ENCODE results near the gene NOXO1.
"Not testable (repeated sequence)": the region's sequence is repeated elsewhere in the genome, so short reads cannot be mapped to it uniquely, and the experiment has no call there.

Gene NOXO1, protein sequence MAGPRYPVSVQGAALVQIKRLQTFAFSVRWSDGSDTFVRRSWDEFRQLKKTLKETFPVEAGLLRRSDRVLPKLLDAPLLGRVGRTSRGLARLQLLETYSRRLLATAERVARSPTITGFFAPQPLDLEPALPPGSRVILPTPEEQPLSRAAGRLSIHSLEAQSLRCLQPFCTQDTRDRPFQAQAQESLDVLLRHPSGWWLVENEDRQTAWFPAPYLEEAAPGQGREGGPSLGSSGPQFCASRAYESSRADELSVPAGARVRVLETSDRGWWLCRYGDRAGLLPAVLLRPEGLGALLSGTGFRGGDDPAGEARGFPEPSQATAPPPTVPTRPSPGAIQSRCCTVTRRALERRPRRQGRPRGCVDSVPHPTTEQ

DNA sequence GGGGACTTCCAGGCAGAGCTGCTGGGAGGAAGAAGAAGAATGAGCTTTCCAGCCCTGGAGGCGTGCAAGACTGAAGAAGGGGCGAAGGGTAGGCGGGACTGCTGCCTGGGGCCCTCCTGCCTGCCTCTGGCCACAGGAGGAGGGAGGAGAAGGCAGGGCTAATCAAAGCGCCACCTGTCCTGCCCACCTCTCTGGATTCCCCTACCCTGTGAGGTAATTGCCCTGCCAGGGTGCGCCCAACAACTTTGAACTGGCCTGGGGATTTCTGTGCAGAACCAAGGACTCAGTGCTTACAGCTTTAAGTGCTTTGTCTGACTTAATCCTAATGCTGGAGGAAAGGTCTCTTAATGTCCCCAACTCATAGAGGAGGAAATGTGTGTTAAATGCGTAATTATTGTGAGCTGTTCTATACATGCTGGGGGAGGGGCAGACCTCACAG lies at the start of gene NOXO1:
Gene NOXO1, minus strand, starts transcription at position 72 of the 439 bp plus-strand sequence. CDS start 290 bp downstream, outside the sequence.
- no peak for DNase-seq (ENCODE audit: low read depth)

DNA sequence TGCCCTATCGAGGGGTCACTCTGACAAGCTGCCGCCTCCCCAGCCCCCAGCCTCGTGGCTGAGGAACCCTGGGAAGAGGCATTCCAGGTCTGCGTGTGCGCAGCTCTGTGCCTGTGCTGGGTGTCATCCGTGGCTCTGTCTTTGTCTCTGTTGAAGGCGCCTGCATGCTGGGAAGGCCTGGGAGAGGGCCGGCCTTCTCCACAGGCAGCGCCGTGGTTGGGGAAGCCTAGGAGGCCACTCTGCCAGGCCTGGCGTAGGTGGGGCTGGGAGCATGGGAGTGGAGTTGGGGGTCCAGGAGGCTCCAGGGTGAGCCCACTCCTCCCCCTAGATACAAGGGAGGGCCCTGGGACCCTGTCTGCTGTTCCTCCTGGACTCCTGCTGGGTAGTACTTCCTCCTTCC lies 48.8 kb upstream of the NOXO1 start:
- DNase-seq (ENCODE audit: low read depth), result no peak

DNA sequence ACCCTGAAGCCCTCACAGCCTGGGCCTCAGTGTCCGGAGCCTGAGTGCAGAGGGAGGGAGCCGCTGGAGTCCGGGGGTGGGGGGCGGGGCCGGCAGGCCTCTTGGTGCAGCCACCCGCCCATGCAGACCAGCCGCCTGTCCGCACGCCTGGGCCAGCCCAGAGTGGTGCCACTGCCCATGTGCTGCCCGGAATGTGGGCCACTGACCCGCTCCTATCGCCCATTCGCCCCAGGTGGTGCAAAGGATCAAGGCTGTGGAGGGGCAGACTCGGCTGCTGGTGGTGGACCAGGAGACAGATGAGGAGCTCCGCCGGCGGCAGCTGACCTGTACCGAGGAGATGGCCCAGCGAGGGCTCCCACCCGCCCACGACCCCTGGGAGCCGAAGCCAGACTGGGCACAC lies 48.1 kb upstream of the NOXO1 start:
- no peak for DNase-seq (ENCODE audit: low read depth)

DNA sequence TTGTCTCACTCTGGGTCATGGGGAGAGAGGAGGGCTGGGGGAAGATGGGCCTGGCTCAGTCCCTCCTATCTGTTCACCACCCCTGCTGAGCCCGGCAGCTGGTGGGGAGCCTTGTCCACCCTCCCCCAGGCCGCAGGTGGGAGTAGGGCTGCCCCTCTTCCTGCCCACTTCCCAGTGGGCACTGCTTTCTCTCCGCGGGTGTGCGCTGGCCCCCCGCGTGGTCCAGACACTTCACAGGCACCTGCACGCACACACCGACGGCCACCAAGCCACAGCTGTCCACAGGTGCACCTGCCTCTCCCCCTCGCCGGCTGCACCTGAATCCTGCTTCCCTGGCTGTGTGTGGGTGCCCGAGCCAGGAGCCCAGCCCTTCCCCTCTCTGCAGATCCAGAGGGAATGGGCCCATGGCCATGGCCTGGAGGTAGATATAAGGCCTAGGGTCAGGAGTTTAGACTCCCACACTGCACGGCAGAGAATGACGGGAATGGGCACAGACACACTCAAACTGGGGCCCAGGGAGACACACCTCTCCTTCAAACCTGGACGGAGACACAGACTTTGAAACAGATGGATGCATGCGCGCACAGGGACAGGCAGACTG lies 47.5 kb upstream of the NOXO1 start:
- DNase-seq (ENCODE audit: low read depth), result no peak

DNA sequence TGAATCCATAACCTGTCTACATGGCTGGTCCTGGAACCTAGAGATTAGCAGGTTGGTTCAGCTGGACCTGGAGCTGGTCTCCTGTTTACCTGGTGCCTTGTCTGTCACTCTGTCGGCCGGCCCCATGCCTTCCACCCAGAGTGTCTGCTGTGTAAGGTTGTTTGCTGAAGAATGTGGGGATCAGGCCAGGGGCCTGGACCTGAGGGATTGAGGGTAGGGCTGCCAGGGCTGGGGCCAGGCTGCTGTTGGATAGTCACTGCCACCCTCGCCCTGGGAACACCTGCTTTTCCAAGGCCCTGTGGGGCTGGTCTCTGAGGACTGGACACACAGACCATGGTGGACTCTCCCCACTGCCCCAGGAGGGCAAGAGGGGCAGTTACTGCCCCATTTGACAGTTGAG lies 46.9 kb upstream of the NOXO1 start:
- no peak for DNase-seq (ENCODE audit: low read depth)

DNA sequence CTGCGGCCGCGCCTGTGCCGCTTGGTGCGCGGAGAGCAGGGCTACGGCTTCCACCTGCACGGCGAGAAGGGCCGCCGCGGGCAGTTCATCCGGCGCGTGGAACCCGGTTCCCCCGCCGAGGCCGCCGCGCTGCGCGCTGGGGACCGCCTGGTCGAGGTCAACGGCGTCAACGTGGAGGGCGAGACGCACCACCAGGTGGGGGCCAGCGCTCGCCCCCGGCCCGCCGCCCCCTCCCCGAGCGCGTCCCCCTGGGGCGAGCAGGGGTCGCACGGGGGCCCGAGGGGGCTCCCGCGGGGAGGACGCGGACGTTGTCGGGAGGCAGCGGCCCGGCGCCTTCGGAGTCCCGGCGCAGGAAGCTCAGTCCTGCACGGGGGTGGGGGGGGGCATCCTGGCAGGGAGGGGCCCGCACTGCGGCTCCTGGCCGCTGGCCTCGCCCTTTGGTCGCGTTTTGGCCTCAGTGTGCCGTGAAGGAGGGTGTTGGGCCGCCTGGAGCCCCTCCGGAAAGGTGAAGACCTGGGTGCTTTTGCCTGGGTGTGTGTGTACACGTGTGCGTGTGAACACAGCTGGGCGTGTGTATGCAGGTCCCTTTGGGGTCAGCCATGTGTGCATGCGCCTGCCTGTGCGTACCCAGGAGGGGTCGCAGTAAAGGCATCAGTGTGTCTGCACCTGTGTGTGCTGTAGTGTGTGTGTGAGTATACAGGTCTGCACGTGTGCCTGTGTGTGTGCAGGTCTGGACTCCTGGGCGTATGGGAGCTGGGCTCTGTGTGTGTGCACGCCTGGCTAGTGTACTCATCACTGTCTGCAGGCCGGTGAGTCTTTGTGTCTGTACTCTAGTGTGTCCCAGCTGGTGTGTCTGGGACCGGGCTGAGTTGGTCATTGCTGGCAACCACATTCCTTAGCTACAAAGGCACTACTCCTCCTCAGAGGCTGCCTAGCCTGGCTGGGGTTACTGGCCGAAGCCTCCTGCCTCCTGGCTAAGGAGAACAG lies 46.0 kb upstream of the NOXO1 start:
- no peak for DNase-seq (ENCODE audit: low read depth)

DNA sequence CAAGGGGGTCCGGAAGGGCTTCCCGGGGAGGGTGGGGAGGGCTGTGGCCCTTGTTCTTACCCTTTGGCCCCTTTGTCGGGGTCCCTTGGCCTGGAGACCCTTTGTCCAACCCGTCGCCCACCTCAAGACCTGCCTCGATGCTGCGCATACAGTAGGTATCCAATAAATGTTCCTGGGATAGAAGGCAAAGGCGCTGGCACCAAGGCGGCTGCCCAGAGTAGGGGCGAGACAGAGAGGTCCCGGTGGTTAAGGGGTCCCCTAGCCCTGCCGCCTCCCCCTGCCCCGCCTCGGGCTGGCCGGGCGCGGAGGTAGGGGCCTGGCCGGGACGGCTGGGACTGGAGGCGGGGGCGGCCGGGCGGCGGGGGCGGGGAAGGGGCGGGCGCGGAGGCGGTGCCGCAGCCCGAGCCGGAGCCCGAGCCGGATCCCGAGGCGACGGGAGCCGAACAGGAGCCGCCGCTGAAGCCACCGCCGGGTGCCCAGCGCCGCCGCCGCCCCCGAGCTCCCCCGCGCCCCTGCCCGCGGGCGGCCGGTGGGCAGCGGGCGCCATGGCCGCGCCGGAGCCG lies 45.3 kb upstream of the NOXO1 start, which contains the start of gene NHERF2:
Gene NHERF2, plus strand, starts transcription at position 442 of the 563 bp plus-strand sequence. Its CDS starts 104 bp downstream, at position 546.
- peak; percentile 23 for DNase-seq (ENCODE audit: low read depth)

DNA sequence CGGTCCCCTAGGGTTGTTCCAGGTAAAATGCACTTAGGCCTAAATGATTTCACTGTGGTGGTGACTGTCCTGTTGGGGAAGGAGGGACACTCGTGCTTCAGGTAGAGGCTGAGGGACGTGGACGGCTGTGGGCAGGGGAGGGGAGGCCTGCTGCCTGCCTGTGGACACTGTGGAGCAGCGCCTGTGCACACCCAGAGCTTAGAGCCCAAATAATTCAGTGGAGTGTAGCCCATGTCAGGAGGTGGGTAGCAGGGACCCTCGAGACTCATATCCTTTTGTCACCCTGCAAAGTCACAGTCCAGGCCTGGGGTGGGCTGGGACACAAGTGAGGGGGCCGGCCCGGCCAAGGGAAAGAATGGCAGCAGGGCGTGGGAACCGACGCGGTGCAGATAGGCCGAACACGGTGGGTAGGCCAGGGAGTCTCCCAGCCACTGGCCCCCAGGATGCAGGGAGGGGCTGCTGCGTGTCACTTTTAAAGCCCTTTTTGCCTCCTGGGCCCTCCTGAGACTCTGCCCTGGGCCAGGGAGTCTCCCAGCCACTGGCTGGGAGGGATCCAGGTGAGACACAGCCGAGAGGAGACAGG lies 44.7 kb upstream of the NOXO1 start:
- no peak for DNase-seq (ENCODE audit: low read depth)

DNA sequence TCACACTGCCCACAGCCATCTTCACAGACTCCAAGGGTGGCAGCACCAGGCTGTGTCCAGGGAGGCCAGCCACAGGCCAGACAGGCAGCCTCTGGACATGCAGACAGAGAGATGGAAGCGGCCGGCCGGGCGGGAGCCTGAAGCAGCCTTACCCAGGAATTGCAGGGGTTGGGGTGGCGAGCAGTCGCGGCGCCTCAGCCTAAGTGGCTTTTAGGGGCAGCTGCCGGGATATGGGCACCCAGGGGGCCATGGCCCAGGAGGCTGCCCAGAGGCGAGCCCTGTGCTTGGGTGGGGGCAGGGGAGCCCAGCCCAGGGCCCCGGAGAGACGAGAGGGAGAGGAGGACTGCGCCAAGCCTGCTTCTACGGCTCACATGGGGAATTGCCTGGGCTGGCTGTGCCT lies 44.0 kb upstream of the NOXO1 start:
- no peak for DNase-seq (ENCODE audit: low read depth)

DNA sequence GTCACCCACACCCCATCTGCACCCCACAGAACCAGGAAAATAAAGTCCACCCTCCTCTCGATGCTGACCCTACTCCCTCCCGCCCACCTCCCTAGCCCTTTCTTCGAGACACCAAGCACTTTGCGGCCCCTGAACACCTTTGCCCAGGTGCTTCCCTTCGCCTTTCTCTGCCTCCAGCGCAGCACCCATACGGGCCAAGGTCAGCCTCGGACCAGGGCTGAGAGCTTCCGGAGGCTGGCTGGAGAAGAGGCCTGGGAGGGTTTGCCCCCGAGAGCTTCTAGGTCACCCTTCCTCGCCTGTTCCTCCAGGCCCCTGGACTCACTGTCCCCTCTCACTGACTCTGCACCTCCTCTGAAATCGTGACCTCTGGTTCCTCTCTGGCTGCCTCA lies 42.8 kb upstream of the NOXO1 start:
- no peak for DNase-seq (ENCODE audit: low read depth)

DNA sequence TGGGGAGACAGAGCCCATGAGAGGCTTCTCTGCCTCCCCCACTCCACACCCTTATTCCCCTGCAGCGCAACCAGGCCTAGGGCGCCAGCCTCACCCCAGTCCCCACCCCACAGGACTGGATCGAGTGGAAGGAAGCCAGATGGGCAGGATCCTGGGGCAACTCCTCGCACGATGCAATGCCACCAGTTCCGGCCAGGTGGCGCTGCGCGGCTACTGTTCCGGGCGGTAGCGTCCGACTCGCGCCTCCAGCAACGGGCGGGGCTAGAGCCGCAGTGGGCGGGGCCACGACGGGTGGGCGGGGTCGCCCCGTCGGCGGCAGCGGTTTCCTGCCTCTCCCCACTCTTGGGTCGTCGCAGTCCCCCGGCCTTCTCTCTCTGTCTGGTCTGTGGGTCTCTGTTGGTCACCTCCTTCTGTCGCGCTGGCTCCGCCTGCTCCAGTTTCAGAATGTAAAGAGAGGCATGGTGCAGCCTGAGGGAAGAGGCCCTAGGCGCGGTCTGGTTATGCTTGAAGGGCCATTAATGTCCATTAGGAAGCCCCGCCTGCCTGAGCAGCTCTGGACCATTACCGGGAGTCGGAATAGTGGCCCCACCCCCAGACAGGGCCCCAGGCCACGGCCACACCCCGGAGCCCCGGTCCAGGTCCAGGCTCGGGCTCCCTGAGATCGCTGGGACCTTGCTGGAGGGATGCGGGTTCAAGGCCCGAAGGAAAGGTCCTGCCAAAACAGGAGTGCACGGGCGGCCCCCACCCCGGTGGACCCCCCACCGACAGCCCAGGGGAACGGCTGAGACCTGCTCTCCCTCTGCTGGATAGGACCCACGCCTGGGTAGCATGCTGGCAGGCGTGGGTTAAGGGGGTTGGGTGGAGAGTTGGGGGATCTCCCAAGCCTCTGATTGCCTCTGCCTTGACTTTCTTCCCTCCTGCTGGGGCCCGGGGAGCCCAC lies 42.1 kb upstream of the NOXO1 start:
- DNase-seq (ENCODE audit: low read depth), result peak; percentile 97

DNA sequence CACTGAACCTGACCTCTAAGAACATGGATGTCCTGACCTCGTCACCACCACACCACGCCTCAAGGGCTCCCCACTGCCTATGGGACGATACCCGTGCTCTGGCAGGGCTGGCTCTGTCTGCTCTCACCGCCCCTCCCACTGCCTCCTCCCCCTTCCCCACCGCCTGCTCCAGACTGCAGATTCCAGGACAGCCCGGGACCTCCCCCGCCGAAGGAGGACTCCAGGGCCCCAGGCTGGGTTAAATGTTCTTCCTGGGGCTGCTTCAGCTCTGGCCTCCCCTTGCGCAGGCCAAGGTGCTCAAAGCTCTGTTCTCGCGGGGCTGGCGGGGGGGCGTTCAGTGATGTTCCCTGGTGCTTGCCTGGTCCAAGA lies 41.4 kb upstream of the NOXO1 start:
- DNase-seq (ENCODE audit: low read depth), result peak; percentile 17

DNA sequence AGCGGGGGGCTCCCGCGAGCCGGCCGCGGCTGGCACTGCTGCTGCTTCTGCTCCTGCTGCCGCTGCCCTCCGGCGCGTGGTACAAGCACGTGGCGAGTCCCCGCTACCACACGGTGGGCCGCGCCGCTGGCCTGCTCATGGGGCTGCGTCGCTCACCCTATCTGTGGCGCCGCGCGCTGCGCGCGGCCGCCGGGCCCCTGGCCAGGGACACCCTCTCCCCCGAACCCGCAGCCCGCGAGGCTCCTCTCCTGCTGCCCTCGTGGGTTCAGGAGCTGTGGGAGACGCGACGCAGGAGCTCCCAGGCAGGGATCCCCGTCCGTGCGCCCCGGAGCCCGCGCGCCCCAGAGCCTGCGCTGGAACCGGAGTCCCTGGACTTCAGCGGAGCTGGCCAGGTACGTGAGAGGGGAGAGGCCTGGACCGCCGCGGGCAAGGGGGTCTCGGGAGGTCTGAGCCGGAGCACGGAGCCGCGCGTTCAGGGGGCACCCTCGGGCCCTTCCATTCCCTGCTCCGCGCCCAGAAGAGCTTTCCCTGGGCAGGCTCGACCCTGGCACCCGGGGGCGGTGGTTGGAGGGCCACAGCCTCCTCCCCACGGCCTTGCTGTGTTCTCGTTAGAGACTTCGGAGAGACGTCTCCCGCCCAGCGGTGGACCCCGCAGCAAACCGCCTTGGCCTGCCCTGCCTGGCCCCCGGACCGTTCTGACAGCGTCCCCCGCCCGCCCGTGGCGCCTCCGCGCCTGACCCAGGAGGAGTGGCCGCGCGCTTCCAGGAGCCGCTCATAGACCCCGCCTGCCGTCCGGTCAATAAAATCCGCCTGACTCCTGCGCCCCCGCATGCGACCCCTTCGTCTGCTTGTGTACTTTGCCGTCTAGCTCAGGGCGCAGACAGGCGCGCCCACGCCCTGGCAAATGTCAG lies 38.9 kb upstream of the NOXO1 start:
- no peak for DNase-seq (ENCODE audit: low read depth)

DNA sequence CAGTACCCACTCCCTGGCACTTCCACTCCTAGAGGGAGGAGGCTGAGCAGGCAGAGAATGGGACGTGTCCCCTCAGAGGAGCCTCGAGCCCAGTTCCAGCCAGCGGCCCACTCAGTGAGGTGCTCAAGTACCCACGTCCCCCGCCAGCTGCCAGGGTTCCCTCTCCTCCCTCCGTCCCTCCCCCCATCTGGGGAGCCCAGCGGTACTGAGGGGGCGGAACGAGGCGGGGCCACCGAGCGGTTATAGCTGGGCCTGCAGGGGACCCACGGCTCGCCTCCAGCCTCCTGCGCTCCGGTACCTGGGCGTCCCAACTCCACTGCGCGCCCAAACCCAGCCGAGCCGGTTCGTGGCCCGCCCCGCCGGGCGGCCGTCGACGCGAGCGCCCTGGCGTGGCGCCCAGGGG lies 38.2 kb upstream of the NOXO1 start, which contains the start of gene NPW:
Gene NPW, plus strand, starts transcription at position 268 of the 403 bp plus-strand sequence.
- no peak for DNase-seq (ENCODE audit: low read depth)

DNA sequence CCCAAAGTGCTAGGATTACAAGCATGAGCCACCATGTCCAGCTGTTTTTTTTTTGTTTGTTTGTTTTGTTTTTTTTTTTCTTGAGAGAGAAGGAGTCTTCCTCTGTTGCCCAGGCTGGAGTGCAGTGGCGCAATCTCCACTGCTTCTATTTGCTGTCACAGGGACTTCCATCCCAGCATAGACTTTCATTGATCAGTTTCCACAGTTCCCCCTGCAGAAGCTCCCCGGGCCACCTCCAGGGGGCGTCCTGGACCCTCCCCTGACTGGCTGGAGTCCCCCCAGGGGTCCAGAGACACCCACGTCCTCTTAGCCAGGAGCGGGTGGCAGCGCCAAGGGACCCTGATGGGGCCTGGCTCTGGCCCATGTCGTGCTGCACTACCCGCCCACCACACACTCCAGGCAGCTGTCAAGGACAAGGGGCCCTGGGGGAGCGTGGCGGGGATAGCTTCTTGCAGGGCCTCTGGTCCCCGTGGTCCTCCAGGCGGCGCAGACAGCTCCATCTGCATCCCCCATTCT lies 35.2 kb upstream of the NOXO1 start:
- DNase-seq (ENCODE audit: low read depth), result no peak

DNA sequence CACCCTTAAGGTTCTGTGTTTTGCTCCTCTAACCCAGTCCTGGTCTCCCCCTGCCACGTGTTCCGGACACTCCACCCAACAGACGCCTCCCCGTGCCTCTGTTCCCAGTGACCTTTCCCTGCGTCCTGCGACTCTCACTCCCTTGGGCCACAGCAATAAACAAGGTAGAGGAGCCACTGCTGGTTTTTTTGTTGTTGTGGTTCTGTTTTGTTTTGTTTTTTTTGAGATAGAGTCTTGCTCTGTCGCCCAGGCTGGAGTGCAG lies 34.6 kb upstream of the NOXO1 start:
- DNase-seq (ENCODE audit: low read depth), result no peak

DNA sequence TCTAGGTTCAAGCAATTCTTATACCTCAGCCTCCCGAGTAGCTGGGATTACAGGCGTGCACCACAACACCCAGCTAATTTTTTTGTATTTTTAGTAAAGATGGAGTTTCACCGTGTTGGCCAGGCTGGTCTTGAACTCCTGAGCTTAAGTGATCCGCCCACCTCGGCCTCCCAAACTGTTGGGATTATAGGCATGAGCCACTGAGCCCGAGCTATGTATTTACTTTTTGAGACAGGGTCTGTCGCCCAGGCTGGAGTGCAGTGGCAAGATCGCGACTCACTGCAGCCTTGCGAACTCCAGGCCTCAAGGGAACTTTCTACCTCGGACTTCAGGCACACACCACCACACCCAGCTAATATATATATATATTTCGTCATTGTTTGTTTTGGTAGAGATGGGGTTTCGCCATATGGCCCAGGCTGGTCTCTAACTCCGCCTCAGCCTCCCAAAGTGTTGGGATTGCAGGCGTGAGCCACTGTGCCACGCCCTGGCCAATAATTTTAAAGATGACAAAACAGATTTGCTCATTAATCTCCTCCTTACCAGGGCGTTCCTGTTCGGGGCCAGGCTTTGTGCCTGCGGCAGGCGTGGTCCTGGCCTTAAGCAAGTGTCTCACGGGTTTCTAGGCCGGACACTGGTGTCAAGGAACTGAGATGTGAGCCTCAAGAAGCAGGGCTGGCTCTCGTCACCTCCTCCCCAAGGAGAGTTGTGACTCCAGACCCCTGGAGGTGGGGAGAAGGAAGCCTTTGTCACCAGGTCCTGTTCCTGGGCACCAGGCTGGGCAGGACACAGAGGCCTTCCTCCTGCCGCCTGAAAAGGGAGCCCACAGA lies 34.1 kb upstream of the NOXO1 start:
- DNase-seq (ENCODE audit: low read depth), result no peak

DNA sequence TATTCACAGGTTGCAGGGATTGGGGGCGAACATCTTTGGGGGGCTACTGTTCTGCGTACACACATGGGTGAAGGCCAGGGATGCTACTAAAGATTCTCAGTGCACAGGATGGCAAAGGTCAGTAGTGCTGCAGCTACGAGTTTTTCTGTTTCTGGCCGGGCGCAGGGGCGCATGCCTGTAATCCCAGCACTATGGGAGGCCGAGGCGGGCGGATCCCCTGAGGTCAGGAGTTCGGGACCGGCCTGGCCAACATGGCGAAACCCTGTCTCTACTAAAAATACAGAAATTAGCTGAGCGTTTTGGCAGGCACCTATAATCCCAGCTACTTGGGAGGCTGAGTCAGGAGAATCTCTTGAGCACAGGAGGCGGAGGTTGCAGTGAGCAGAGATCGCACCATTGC lies 32.3 kb upstream of the NOXO1 start:
- DNase-seq (ENCODE audit: low read depth), result no peak

DNA sequence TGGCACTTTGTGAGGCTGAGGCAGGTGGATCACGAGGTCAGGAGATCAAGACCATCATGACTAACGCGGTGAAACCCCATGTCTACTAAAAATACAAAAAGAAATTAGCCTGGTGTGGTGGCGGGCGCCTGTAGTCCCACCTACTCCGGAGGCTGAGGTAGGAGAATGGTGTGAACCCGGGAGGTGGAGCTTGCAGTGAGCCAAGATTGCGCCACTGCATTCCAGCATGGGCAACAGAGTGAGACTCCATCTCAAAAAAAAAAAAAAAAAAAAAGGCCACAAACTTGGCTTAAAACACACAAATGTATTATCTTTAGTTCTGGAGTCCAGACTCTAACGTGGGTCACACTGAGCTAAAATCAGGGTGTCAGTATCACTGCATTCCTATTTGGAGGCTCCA lies 30.5 kb upstream of the NOXO1 start:
- not testable (repeated sequence) for DNase-seq (ENCODE audit: low read depth)

All from activated T-cell treated with anti-CD3 and anti-CD28 coated beads for 1 hour (primary cell).